ENCODE data around the gene GBGT1.

The GBGT1 gene

GRCh38 chr9:133124907-133125275, 38.8 kb downstream of the GBGT1 start:
- no peak for DNase-seq

GRCh38 chr9:133124123-133124906, 39.4 kb downstream of the GBGT1 start:
- DNase-seq, result no peak

GRCh38 chr9:133122935-133123611, 40.6 kb downstream of the GBGT1 start:
- no peak for DNase-seq

- DNase-seq, result no peak
Measured at GRCh38 chr9:133122605-133122934, 41.1 kb downstream of the GBGT1 start.

GRCh38 chr9:133121915-133122550, 41.7 kb downstream of the GBGT1 start:
- no peak for DNase-seq

GRCh38 chr9:133121198-133121914, 42.4 kb downstream of the GBGT1 start, which contains the start of gene RALGDS:
TSS of gene RALGDS (minus strand) at chr9:133121240. CDS start at chr9:133121154, 86 bp downstream.
- DNase-seq, result peak in 1 of 2 experiments; percentile 49

- no peak for DNase-seq
Measured at GRCh38 chr9:133120501-133121197, 43.1 kb downstream of the GBGT1 start.

- DNase-seq, result no peak
Measured at GRCh38 chr9:133119846-133120500, 43.7 kb downstream of the GBGT1 start.

- DNase-seq, result no peak
Measured at GRCh38 chr9:133119103-133119845, 44.4 kb downstream of the GBGT1 start.

- no peak for DNase-seq
Measured at GRCh38 chr9:133118568-133118967, 45.1 kb downstream of the GBGT1 start.

- DNase-seq, result no peak
Measured at GRCh38 chr9:133118179-133118520, 45.6 kb downstream of the GBGT1 start.

GRCh38 chr9:133117271-133118178, 46.2 kb downstream of the GBGT1 start:
- DNase-seq, result peak in 1 of 2 experiments; percentile 83

GRCh38 chr9:133116346-133117231, 47.1 kb downstream of the GBGT1 start:
- peak in 1 of 2 experiments; percentile 53 for DNase-seq

- DNase-seq, result no peak
Measured at GRCh38 chr9:133115604-133116345, 47.9 kb downstream of the GBGT1 start.

GRCh38 chr9:133114886-133115603, 48.7 kb downstream of the GBGT1 start:
- no peak for DNase-seq

- no peak for DNase-seq
Measured at GRCh38 chr9:133113949-133114885, 49.5 kb downstream of the GBGT1 start.
